ENCODE results near the gene HSPB9. TPM values are rescaled to one million over a fixed set of nuclear protein-coding genes. Genes with fewer than 3 reads are reported as not detected.

The HSPB9 gene, protein sequence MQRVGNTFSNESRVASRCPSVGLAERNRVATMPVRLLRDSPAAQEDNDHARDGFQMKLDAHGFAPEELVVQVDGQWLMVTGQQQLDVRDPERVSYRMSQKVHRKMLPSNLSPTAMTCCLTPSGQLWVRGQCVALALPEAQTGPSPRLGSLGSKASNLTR
- total RNA-seq (under 1 TPM in 2 of 5 experiments, not detected in 3; 0.12 to 0.16 TPM), polyA plus RNA-seq (under 1 TPM in 1 of 2 donors, not detected in 1; 0.10 TPM), total RNA-seq (not detected)

DNA sequence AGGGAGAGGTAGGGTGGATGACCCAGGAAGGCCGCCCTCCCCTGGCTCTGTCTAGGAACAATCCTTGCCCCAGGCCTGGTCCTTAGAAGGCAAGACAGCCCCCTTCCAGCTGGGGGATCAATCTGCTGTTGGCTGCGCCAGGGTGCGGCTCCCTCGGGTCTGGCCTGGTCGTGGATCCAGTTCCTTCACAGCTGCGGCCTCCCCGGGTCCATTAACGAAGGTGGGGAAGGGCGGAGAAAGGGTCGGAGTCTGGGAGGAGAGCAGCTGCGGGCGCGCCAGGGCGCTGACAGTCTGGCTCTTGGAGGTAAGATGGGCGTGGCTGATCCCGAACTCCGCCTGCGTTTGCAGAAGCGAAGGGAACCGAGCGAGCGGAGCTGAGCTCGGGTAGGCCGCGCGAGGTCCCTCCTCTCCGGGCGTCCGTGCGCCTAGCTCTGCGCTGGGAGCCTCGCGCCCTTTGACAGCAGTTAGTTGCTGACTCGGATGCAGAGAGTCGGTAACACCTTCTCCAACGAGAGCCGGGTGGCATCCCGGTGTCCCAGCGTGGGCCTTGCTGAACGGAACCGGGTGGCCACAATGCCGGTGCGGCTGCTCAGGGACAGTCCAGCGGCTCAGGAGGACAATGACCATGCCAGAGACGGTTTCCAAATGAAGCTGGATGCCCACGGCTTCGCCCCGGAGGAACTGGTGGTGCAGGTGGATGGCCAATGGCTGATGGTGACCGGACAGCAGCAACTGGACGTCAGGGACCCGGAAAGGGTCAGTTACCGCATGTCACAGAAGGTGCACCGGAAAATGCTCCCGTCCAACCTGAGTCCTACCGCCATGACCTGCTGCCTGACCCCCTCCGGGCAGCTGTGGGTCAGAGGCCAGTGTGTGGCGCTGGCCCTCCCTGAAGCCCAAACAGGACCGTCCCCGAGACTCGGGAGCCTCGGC is at the start of gene HSPB9:
Gene HSPB9 (plus strand): TSS at position 434 of the 933 bp plus-strand sequence. CDS start 47 bp downstream, at position 481.
- no peaks in the 10 kb centered on the region for H3K9me3 Mint-ChIP-seq
- ATAC-seq = no peak
- POLR2A ChIA-PET = interaction anchor here (0.6 to 2.6 kb wide), 4 partner anchors 10 to 199 kb away, joined by 3 to 19 read pairs (median 8); partner anchors contain the start of genes DHX58, DNAJC7 and NKIRAS2
- H3K36me3 ChIP-seq (ENCODE audit: control insufficient read depth in 2 of 3, insufficient read depth in 3 of 3, low read length in 3 of 3) = peaks cover 0 to 41% (median 0%) of the 10 kb centered on the region in 3 experiments
- H3K4me1 Mint-ChIP-seq = peaks cover 0 to 28% (median 15%) of the 10 kb centered on the region in 7 donors
- H3K4me3 ChIP-seq (ENCODE audit: low read length) = no peak within 1 kb of the TSS
- DNase-seq = no peak
- H3K27ac ChIP-seq (ENCODE audit: low read depth, low read length) = no peak within 1 kb of the TSS
- H3K27ac Mint-ChIP-seq = peak within 1 kb of the TSS in 7 of 9 donors; percentile 31 to 76 (median 48)
- intact Hi-C loops (cut with micrococcal nuclease) = no loop called here
- H3K27me3 Mint-ChIP-seq = no peaks in the 10 kb centered on the region
- peaks cover 4 to 15% of the 10 kb centered on the region in 2 donors for H3K4me1 ChIP-seq (ENCODE audit: control insufficient read depth in 2 of 2, insufficient read depth in 2 of 2, low read length in 2 of 2)
- no peaks in the 10 kb centered on the region for H3K27me3 ChIP-seq (ENCODE audit: control insufficient read depth in 2 of 2, insufficient read depth in 2 of 2, low read length in 2 of 2)
- no peaks in the 10 kb centered on the region for H3K9me3 ChIP-seq (ENCODE audit: control insufficient read depth in 2 of 3, low read length in 3 of 3)
- peaks cover 3 to 20% (median 14%) of the 10 kb centered on the region in 5 donors for H3K36me3 Mint-ChIP-seq
- CTCF ChIA-PET = interaction anchor here (0.6 to 1.4 kb wide), 2 partner anchors 97 to 157 kb away, joined by 3 to 4 read pairs; no protein-coding TSS in a partner anchor
- peak within 1 kb of the TSS in 9 of 10 donors; percentile 58 to 85 (median 74) for H3K4me3 Mint-ChIP-seq

DNA sequence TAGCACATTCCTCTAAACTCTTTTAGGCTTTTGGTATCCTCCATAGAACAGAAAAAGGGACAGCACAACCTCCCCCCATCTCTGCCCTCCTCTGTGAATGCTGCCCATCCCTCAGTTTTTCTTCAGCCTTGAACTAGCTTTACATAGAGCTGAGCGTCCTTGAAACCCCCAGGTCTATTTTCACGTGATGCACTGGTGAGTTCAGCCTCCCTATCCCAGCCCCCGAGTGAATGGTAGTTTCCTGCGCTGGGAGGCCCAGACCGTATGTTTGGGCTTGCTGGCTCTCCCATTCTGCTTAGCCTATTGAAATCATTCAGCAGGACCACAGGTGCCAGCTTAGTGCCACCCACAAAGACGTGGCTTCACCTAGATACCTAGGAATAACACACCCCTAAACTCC is 46.8 kb upstream of the HSPB9 start:
- ChIA-PET CTCF (interaction anchor here (0.7 to 1.3 kb wide), 2 partner anchors 40 to 45 kb away, joined by 3 read pairs; partner anchors contain the start of gene KAT2A), POLR2A (no interaction called here)
- H3K9me3 ChIP-seq (ENCODE audit: control insufficient read depth in 2 of 3, low read length in 3 of 3) = no peaks in the 10 kb centered on the region
- no peak overlapping the region for H3K4me3 Mint-ChIP-seq
- H3K27ac ChIP-seq (ENCODE audit: low read depth, low read length) = no peak overlapping the region
- intact Hi-C loops (cut with micrococcal nuclease) = no loop called here
- H3K27me3 Mint-ChIP-seq = peaks cover 22 to 36% (median 26%) of the 10 kb centered on the region in 5 donors
- H3K36me3 Mint-ChIP-seq = no peaks in the 10 kb centered on the region
- DNase-seq (no peak), ATAC-seq (no peak)
- H3K4me1 Mint-ChIP-seq = peaks cover 0 to 7% (median 5%) of the 10 kb centered on the region in 7 donors
- no peaks in the 10 kb centered on the region for H3K9me3 Mint-ChIP-seq
- H3K36me3 ChIP-seq (ENCODE audit: control insufficient read depth in 2 of 3, insufficient read depth in 3 of 3, low read length in 3 of 3) = no peaks in the 10 kb centered on the region
- H3K27ac Mint-ChIP-seq = no peak overlapping the region
- H3K27me3 ChIP-seq (ENCODE audit: control insufficient read depth in 2 of 2, insufficient read depth in 2 of 2, low read length in 2 of 2) = peaks cover 0 to 7% of the 10 kb centered on the region in 2 donors
- H3K4me1 ChIP-seq (ENCODE audit: control insufficient read depth in 2 of 2, insufficient read depth in 2 of 2, low read length in 2 of 2) = peaks cover 7 to 9% of the 10 kb centered on the region in 2 donors
- H3K4me3 ChIP-seq (ENCODE audit: low read length) = no peak overlapping the region

DNA sequence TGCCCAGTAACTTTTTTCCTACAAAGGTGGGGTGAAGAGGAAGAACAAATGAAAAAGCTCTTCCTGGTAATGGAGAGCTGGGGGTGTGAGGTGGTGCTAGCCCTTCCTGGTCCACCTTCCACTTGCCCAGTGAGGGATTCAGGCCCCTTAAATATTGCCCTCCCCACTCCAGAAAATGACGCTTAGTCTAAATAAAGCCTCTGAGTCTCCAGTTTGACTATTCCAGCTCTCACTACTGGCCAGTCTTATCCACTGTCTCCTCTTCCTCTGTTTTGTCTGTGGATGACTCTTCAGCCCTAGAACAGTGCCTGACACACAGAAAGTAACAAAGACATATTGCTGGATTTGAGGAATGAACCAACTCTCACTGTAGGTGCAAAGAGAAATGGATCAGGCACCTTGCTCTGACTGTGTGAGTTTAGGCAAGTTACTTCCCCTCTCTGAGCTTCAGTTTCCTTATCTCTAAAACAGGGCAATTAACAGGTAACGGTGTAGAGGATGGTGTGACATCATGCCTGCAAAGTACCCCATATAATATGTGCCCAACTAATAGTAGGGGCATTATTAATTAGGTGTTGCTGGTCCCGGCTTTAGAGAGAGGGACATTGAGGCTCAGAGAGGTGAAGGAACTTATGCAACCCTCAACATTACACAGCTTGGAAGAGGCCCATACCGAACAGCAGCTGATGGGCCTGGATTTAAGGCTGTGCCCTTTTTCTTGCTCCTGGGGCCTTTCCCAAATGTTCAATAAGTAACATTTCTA is 45.6 kb upstream of the HSPB9 start:
- Mint-ChIP-seq H3K27ac (no peak overlapping the region), H3K4me1 (peaks cover 0 to 5% (median 1%) of the 10 kb centered on the region in 7 donors), H3K36me3 (no peaks in the 10 kb centered on the region), H3K9me3 (no peaks in the 10 kb centered on the region), H3K27me3 (peaks cover 14 to 26% (median 20%) of the 10 kb centered on the region in 5 donors), H3K4me3 (no peak overlapping the region)
- POLR2A ChIA-PET = no interaction called here
- Histone ChIP-seq H3K36me3 (ENCODE audit: control insufficient read depth in 2 of 3, insufficient read depth in 3 of 3, low read length in 3 of 3) (no peaks in the 10 kb centered on the region), H3K4me3 (ENCODE audit: low read length) (no peak overlapping the region), H3K9me3 (ENCODE audit: control insufficient read depth in 2 of 3, low read length in 3 of 3) (no peaks in the 10 kb centered on the region), H3K27ac (ENCODE audit: low read depth, low read length) (no peak overlapping the region), H3K4me1 (ENCODE audit: control insufficient read depth in 2 of 2, insufficient read depth in 2 of 2, low read length in 2 of 2) (peaks cover 3 to 4% of the 10 kb centered on the region in 2 donors), H3K27me3 (ENCODE audit: control insufficient read depth in 2 of 2, insufficient read depth in 2 of 2, low read length in 2 of 2) (peaks cover 0 to 6% of the 10 kb centered on the region in 2 donors)
- intact Hi-C loops (cut with micrococcal nuclease) = no loop called here
- ATAC-seq (no peak), DNase-seq (no peak)
- CTCF ChIA-PET = interaction anchor here (0.6 to 1.3 kb wide), 2 partner anchors 9 to 24 kb away, joined by 3 to 6 read pairs; no protein-coding TSS in a partner anchor

DNA sequence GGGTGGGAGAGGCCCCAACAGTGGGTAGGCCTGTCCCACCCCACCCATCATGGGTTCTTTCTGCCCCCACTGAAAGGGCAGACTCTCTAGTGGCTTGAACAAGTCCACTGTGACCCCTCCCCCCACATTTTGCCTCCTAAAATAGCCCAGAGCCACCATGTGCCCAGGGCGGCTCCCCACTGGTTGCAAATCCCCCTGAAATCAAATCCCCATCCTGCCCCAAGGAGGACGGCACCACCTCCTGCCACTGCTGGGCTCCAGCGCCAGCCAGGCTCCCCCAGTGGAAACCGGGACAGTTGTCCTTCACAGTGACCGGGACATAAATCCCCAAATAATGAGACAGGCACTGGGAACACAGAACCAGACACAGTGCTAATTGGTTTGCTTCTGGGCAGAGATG is 44.8 kb upstream of the HSPB9 start:
- Histone ChIP-seq H3K4me3 (ENCODE audit: low read length) (no peak overlapping the region), H3K27ac (ENCODE audit: low read depth, low read length) (no peak overlapping the region), H3K36me3 (ENCODE audit: control insufficient read depth in 2 of 3, insufficient read depth in 3 of 3, low read length in 3 of 3) (no peaks in the 10 kb centered on the region), H3K27me3 (ENCODE audit: control insufficient read depth in 2 of 2, insufficient read depth in 2 of 2, low read length in 2 of 2) (peaks cover 0 to 2% of the 10 kb centered on the region in 2 donors), H3K4me1 (ENCODE audit: control insufficient read depth in 2 of 2, insufficient read depth in 2 of 2, low read length in 2 of 2) (no peaks in the 10 kb centered on the region), H3K9me3 (ENCODE audit: control insufficient read depth in 2 of 3, low read length in 3 of 3) (no peaks in the 10 kb centered on the region)
- no peak overlapping the region for H3K4me3 Mint-ChIP-seq
- DNase-seq = no peak
- no peaks in the 10 kb centered on the region for H3K9me3 Mint-ChIP-seq
- H3K27ac Mint-ChIP-seq = peak overlapping the region in 1 of 9 donors; percentile 23
- no peak for ATAC-seq
- peaks cover 12 to 23% (median 20%) of the 10 kb centered on the region in 5 donors for H3K27me3 Mint-ChIP-seq
- no peaks in the 10 kb centered on the region for H3K36me3 Mint-ChIP-seq
- intact Hi-C loops (cut with micrococcal nuclease) = no loop called here
- CTCF ChIA-PET = no interaction called here
- peaks cover 0 to 5% (median 0%) of the 10 kb centered on the region in 7 donors for H3K4me1 Mint-ChIP-seq
- POLR2A ChIA-PET = no interaction called here

DNA sequence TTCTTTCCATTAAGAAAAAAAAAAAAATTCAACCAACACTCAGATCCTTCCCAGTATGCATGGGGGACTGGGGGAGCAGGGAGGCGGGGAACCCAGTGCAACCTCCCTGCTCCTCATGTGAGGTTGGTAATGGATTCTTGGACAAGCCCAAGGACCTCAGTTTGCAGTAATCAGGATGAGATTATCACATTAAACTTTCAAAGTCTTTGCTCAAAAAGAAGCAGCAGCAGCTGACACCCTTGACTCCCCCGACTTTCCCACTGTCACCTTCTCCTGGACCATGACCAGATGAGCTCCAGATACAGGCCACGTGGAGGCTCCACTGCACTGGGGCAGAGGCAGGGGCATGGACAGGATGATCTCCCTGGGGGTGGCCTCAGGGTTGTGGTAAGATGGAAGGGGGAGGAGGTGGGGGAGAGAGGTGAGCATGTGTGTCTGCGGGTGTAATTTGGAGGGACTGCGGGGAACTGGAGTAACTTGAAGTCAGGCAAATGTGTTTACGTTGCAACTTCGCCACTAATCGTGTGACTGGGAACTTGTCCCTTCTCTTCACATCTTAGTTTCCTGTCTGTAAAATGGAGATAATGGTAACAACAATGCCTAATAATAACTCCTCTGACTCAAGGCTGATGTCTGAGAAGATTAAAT is 44.1 kb upstream of the HSPB9 start:
- no peak overlapping the region for H3K4me3 Mint-ChIP-seq
- H3K9me3 ChIP-seq (ENCODE audit: control insufficient read depth in 2 of 3, low read length in 3 of 3) = no peaks in the 10 kb centered on the region
- H3K4me3 ChIP-seq (ENCODE audit: low read length) = no peak overlapping the region
- no peak for ATAC-seq
- no peaks in the 10 kb centered on the region for H3K4me1 Mint-ChIP-seq
- H3K9me3 Mint-ChIP-seq = no peaks in the 10 kb centered on the region
- H3K27ac Mint-ChIP-seq = no peak overlapping the region
- POLR2A ChIA-PET = no interaction called here
- no peaks in the 10 kb centered on the region for H3K36me3 Mint-ChIP-seq
- H3K27me3 ChIP-seq (ENCODE audit: control insufficient read depth in 2 of 2, insufficient read depth in 2 of 2, low read length in 2 of 2) = no peaks in the 10 kb centered on the region
- no peak for DNase-seq
- no peaks in the 10 kb centered on the region for H3K4me1 ChIP-seq (ENCODE audit: control insufficient read depth in 2 of 2, insufficient read depth in 2 of 2, low read length in 2 of 2)
- intact Hi-C loops (cut with micrococcal nuclease) = no loop called here
- no peak overlapping the region for H3K27ac ChIP-seq (ENCODE audit: low read depth, low read length)
- H3K27me3 Mint-ChIP-seq = peaks cover 4 to 15% (median 13%) of the 10 kb centered on the region in 5 donors
- CTCF ChIA-PET = no interaction called here
- H3K36me3 ChIP-seq (ENCODE audit: control insufficient read depth in 2 of 3, insufficient read depth in 3 of 3, low read length in 3 of 3) = no peaks in the 10 kb centered on the region

DNA sequence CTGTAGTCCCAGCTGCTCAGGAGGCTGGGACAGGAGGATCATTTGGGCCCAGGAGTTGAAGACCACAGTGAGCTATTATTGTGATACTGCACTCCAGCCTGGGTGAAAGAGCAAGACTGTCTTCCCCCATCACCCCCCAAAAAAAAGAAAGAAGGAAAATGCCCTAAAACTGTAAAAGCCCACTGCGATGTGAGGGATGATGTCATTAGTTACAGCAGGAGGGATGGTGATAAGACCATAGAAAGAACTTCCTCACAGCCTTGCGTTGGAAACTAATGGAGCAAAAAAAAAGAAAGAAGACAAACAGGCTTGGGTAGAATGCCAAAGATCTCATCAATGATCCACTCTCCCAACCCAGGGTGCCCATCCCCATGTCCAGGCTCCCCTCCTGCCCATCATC is 43.1 kb upstream of the HSPB9 start:
- ChIA-PET POLR2A (no interaction called here), CTCF (interaction anchor here (0.5 to 1.0 kb wide), 2 partner anchors 54 to 654 kb away, joined by 3 to 4 read pairs; no protein-coding TSS in a partner anchor)
- Histone ChIP-seq H3K9me3 (ENCODE audit: control insufficient read depth in 2 of 3, low read length in 3 of 3) (no peaks in the 10 kb centered on the region), H3K4me1 (ENCODE audit: control insufficient read depth in 2 of 2, insufficient read depth in 2 of 2, low read length in 2 of 2) (no peaks in the 10 kb centered on the region), H3K27ac (ENCODE audit: low read depth, low read length) (no peak overlapping the region), H3K4me3 (ENCODE audit: low read length) (no peak overlapping the region), H3K36me3 (ENCODE audit: control insufficient read depth in 2 of 3, insufficient read depth in 3 of 3, low read length in 3 of 3) (no peaks in the 10 kb centered on the region), H3K27me3 (ENCODE audit: control insufficient read depth in 2 of 2, insufficient read depth in 2 of 2, low read length in 2 of 2) (no peaks in the 10 kb centered on the region)
- H3K36me3 Mint-ChIP-seq = no peaks in the 10 kb centered on the region
- intact Hi-C loops (cut with micrococcal nuclease) = no loop called here
- no peaks in the 10 kb centered on the region for H3K4me1 Mint-ChIP-seq
- ATAC-seq (no peak), DNase-seq (no peak)
- H3K27ac Mint-ChIP-seq = no peak overlapping the region
- peaks cover 0 to 9% (median 5%) of the 10 kb centered on the region in 5 donors for H3K27me3 Mint-ChIP-seq
- no peak overlapping the region for H3K4me3 Mint-ChIP-seq
- no peaks in the 10 kb centered on the region for H3K9me3 Mint-ChIP-seq

All from naive thymus-derived CD4-positive, alpha-beta T cell (primary cell).